HS-5 (cell line): ENCODE data around the gene BTBD10.
A peak's percentile ranks its signal among the peaks of the same experiment; 100 is the strongest.

Experiments used
- DNase-seq: peaks from one replicate; pipeline ENCODE4 v3.0.0-alpha.2; 2012; ENCODE audit warnings: low read depth

The BTBD10 gene

GRCh38 chr11:13373216-13373615, 89.8 kb downstream of the BTBD10 start:
- no peak for DNase-seq

GRCh38 chr11:13368041-13368446, 95.0 kb downstream of the BTBD10 start:
- no peak for DNase-seq

GRCh38 chr11:13367115-13367514, 95.9 kb downstream of the BTBD10 start:
- no peak for DNase-seq

GRCh38 chr11:13366266-13367026, 96.6 kb downstream of the BTBD10 start:
- no peak for DNase-seq

- no peak for DNase-seq
Measured at GRCh38 chr11:13364388-13364787, 98.6 kb downstream of the BTBD10 start.

- no peak for DNase-seq
Measured at GRCh38 chr11:13362596-13363109, 100.4 kb downstream of the BTBD10 start.

GRCh38 chr11:13358596-13359270, 104.3 kb downstream of the BTBD10 start:
- no peak for DNase-seq

- no peak for DNase-seq
Measured at GRCh38 chr11:13357232-13357631, 105.8 kb downstream of the BTBD10 start.

GRCh38 chr11:13355191-13355590, 107.8 kb downstream of the BTBD10 start:
- no peak for DNase-seq

GRCh38 chr11:13354335-13354734, 108.7 kb downstream of the BTBD10 start:
- DNase-seq: no peak

GRCh38 chr11:13352711-13353110, 110.3 kb downstream of the BTBD10 start:
- DNase-seq: no peak

- no peak for DNase-seq
Measured at GRCh38 chr11:13349581-13349980, 113.4 kb downstream of the BTBD10 start.

GRCh38 chr11:13349046-13349445, 114.0 kb downstream of the BTBD10 start:
- no peak for DNase-seq

- no peak for DNase-seq
Measured at GRCh38 chr11:13348305-13348704, 114.7 kb downstream of the BTBD10 start.

- DNase-seq: no peak
Measured at GRCh38 chr11:13347901-13348300, 115.1 kb downstream of the BTBD10 start.

GRCh38 chr11:13346470-13346869, 116.6 kb downstream of the BTBD10 start:
- DNase-seq: no peak

- DNase-seq: no peak
Measured at GRCh38 chr11:13344818-13345217, 118.2 kb downstream of the BTBD10 start.

- no peak for DNase-seq
Measured at GRCh38 chr11:13343931-13344717, 118.9 kb downstream of the BTBD10 start.

- no peak for DNase-seq
Measured at GRCh38 chr11:13343067-13343466, 120.0 kb downstream of the BTBD10 start.

- no peak for DNase-seq
Measured at GRCh38 chr11:13341026-13341425, 122.0 kb downstream of the BTBD10 start.

GRCh38 chr11:13339195-13340153, 123.5 kb downstream of the BTBD10 start:
- peak; percentile 68 for DNase-seq
